GM18951 (cell line): Measurements from ENCODE around the gene EGR4.

ENCODE experiments used
- POLR2A ChIP-seq: IDR thresholded peaks from 4 replicates; pipeline ENCODE4 v1.6.1; 2011; ENCODE audit warnings: mild to moderate bottlenecking; ENCODE audit not compliant: insufficient read length, insufficient read depth; ENCODE audit errors: extremely low read depth
- in situ Hi-C: fragments of 300-500 bp; cut with MboI; formaldehyde crosslinking; loops from one replicate; pipeline ENCODE4 v1.12.0; 2022; ENCODE audit warnings: low sequenced_read_pairs, mixed read lengths, inconsistent platforms; ENCODE audit not compliant: unreplicated experiment

The EGR4 gene

DNA sequence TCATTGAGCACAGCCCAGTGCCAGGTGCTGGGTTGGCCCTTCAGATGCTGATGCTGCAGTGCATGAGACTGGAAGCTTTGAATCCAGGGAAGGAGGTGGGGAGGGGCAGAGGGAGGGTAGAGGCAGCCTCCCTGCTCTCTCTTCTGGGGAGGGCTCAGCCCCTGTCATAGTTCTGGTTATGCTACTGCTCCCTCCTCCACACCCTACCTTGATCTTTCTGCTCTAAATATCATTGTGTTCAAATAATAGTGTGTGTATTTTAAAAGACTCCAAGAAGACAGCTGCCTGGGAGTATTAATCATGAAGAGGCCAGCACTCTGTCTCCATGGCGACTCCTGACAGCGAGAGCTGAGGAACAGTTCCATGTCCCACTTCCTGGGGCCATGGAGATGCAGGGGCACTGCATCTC lies 3.8 kb upstream of the EGR4 start:
- in situ Hi-C loops: no loop called here
- no peak for TF ChIP-seq POLR2A

DNA sequence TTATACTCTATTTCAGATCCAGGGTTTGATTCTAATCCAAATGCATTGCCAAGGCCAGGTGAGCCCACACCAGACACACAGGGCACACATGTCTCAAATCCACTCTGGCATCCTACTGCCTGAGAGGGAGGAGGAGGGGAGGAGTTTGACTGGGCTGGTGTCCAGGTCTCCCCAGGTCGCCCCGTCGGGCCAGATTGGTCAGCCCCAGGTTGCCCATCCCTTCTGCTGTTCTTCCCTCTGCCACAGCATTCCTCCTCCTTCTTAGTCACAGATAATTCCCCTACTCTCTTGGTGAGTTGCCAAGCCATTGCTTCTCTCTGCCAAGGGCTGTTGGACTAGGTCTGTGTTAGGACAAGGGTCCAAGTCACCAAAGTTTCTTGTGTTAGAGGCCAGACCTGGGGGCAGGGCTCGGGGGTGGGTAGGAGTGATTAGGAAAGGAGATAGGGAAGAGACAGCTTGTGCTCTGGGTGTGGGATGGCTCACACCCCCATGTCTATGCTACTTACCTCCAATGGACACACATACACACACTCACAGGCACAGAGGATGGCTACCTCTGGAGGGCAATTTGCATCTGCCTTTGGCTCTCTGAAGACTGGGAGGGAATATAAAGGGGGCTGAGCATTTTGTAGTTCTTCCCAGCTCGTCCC lies 2.5 kb upstream of the EGR4 start:
- in situ Hi-C loops: no loop called here
- TF ChIP-seq POLR2A: no peak

- no peak for TF ChIP-seq POLR2A
- in situ Hi-C loops: no loop called here
Measured at GRCh38 chr2:73294239-73294638, 891 bp upstream of the EGR4 start.

- in situ Hi-C loops: no loop called here
- TF ChIP-seq POLR2A: no peak
Measured at GRCh38 chr2:73292906-73293533, 328 bp downstream of the EGR4 start.

GRCh38 chr2:73292316-73292905 lies 937 bp downstream of the EGR4 start:
- TF ChIP-seq POLR2A: no peak
- in situ Hi-C loops: no loop called here

- in situ Hi-C loops: no loop called here
- no peak for TF ChIP-seq POLR2A
Measured at GRCh38 chr2:73291461-73292315, 1.7 kb downstream of the EGR4 start.

- in situ Hi-C loops: no loop called here
- TF ChIP-seq POLR2A: no peak
Measured at GRCh38 chr2:73291093-73291460, 2.3 kb downstream of the EGR4 start.

DNA sequence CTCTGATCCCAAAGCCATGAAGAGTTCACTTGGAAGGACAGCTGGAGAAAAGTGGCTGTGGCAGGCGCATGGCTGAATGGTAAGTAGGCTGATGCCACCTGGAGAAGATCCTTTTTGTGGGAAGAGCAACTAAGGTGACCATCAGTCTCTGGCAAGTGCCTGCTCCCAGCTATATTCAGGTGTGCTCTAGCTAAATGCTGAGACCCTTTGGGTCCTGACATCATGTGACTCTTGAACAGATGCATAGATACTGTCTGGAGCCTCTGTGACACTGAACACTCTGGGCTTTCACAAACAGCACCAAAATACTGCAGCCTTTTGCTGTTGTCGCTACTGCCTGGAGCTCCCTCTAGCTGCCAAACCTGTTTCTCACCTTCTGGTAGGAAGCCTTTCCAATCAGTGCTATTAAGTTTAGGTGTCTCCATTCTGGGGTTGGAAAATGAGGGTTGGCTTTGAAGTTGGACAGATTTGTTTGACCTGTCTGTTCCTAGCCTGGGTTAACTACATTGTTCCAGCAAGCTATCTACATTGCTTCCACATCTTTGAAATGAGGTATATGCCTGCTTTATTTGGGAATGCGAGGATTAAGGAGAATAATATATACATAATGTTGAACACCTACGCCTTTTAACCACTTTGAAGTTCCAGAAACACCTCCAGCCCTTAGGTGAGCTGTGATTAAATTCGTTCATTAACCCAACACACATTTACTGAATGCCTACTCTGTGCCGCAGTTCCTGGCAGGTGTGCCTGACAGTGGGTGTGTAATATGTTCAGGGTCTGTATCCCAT lies 3.1 kb downstream of the EGR4 start:
- in situ Hi-C loops: no loop called here
- TF ChIP-seq POLR2A: no peak

DNA sequence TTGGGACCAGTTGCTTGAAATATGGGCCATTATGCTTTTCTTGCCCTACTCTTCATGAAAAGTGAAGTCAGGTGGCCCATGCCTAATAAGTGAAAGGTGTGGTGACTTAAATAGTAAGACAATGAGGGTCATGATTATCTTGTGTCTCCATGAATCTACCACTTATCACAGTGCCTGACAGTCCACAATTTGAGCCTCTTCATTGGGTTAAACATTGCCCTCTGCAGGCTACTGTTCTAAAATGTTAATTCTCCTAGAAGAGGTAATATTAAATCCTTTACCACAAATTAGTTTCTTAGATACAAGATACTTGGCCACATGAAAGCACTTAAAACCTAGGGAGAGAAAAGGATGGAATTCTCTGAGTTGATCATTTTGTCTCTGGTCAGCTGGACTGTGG lies 4.0 kb downstream of the EGR4 start:
- no peak for TF ChIP-seq POLR2A
- in situ Hi-C loops: no loop called here

DNA sequence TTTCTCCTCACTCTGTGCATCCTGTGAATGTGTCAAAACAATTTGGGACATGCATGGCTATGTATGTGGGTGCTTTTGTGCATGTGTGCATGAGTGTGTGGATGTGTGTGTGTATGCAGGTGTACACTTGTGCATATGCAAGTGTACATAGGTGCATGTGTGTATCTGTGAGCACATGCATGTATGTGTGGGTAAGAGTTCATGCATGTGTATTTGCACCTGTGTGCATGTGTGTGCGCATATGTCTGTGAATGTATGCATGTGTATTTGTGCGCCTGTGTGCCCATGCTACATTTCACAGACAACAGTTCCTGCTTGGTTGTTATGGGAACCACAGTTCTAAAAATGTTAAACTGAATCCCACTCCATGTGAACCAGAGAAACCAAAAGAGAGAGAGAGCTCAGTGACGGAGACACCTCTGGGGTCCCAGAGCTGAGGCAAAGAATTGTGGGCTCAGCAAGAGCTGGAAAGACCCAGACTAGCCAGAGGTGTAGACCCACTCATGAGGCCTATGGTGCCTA lies 7.2 kb downstream of the EGR4 start:
- in situ Hi-C loops: no loop called here
- TF ChIP-seq POLR2A: no peak

GRCh38 chr2:73285159-73285739 lies 8.1 kb downstream of the EGR4 start:
- in situ Hi-C loops: no loop called here
- TF ChIP-seq POLR2A: no peak
